Psoas muscle (tissue), 8 donors: ENCODE measurements around the gene SPDYE3. TPM values are rescaled to one million over a fixed set of nuclear protein-coding genes. Genes with fewer than 3 reads are reported as not detected.
A peak's percentile ranks its signal among the peaks of the same experiment; 100 is the strongest.
"Not testable (repeated sequence)": the region's sequence is repeated elsewhere in the genome, so short reads cannot be mapped to it uniquely, and the experiment has no call there.

Source experiments
- ATAC-seq, 4 donors: fragments of 200-7000 bp; cut with Tn5 transposase; one replicate each; pipeline ENCODE4 v1.9.1; 2020; ENCODE audit warnings: moderate library complexity in 3 of 4, mild to moderate bottlenecking in 2 of 4
- DNase-seq, 2 donors: peaks; one replicate each; pipeline ENCODE4 v3.0.0-alpha.2; 2020
- H3K27ac ChIP-seq: fragments of 200-600 bp; one replicate; pipeline ENCODE4 v1.8.0; 2022
- H3K27me3 ChIP-seq, 3 donors: fragments of 200-600 bp in 1 of 3; one replicate each; pipeline versions ENCODE4 v1.6.1 to v1.8.0; 2013 to 2022; ENCODE audit warnings: low read length in 2 of 3, mild to moderate bottlenecking in 2 of 3, moderate library complexity in 1 of 3; ENCODE audit not compliant: insufficient read depth in 3 of 3
- H3K36me3 ChIP-seq, 2 donors: fragments of 200-600 bp in 1 of 2; one replicate each; pipeline versions ENCODE4 v1.6.1 to v1.8.0; 2013 to 2022; ENCODE audit warnings: low read depth in 1 of 2, mild to moderate bottlenecking in 1 of 2, moderate library complexity in 1 of 2; ENCODE audit not compliant: insufficient read depth in 1 of 2
- H3K4me1 ChIP-seq: fragments of 200-600 bp; one replicate; pipeline ENCODE4 v1.8.0; 2022
- H3K4me3 ChIP-seq: fragments of 200-600 bp; one replicate; pipeline ENCODE4 v1.8.0; 2022; ENCODE audit warnings: mild to moderate bottlenecking
- H3K9me3 ChIP-seq: fragments of 200-600 bp; one replicate; pipeline ENCODE4 v1.8.0; 2022
- CTCF ChIP-seq: fragments of 200-600 bp; IDR thresholded peaks from one replicate; pipeline ENCODE4 v1.8.0; 2022; ENCODE audit warnings: antibody characterized with exemption
- WGBS, 3 donors: extraction: QIAGEN DNeasy Blood & Tissue Kit; methylation state at CpG; one replicate each; pipeline versions ENCODE4 v1.1.6 to v1.1.7; 2013; 5-methylcytosine and 5-hydroxymethylcytosine counted together
- intact Hi-C, 2 donors: fragments of 100-400 bp; cut with DNase I; formaldehyde crosslinking; loops; one replicate each; pipeline versions ENCODE4 v1.11.0 to v1.14.2; 2022
- long read RNA-seq, 2 donors: library from polyadenylated mRNA; unstranded; transcript quantifications; one replicate each; pipeline ENCODE4 v2.0.0, GENCODE V29; 2021
- polyA plus RNA-seq, 3 donors: library from polyadenylated mRNA; stranded (reverse); fragments of 200-250 nt; gene quantifications; one replicate each; pipeline ENCODE4 v1.2.3, GENCODE V29; 2013
- total RNA-seq, 4 donors: library from RNA; stranded (reverse); fragmentation: NEBNext Ultra II Directional in 2 of 4; extraction: Animal tissue kit (Norgen Biotek cat#: 25700) in 2 of 4; gene quantifications; one replicate each; pipeline versions ENCODE4 v1.2.1 to v1.2.4, GENCODE V29; 2021 to 2023
- donor health status: healthy with polysubstance abuse.
- donor health status: DM: no; HTN: no; CAD: no; lungs with moderate emphysema.
- donor health status: Bipolar disorder and iron deficiency.
- donor health status: healthy.
- donor health status: DM: yes; HTN: yes; CAD: no.
- donor health status: DM: no; HTN: no; CAD: no.
- donor health status: DM: no; HTN: no; CAD: no.
- donor health status: DM: yes; HTN: yes; CAD: no.

Gene SPDYE3, protein sequence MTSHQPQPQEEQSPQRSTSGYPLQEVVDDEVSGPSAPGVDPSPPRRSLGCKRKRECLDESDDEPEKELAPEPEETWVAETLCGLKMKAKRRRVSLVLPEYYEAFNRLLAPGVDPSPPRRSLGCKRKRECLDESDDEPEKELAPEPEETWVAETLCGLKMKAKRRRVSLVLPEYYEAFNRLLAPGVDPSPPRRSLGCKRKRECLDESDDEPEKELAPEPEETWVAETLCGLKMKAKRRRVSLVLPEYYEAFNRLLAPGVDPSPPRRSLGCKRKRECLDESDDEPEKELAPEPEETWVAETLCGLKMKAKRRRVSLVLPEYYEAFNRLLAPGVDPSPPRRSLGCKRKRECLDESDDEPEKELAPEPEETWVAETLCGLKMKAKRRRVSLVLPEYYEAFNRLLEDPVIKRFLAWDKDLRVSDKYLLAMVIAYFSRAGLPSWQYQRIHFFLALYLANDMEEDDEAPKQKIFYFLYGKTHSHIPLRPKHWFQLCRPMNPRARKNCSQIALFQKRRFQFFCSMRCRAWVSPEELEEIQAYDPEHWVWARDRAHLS
- not detected for total RNA-seq
- polyA plus RNA-seq, result under 1 TPM in 2 of 3 donors, not detected in 1; 0.09 to 0.19 TPM
- long read RNA-seq, donor 1, result 0 reads
- long read RNA-seq, donor 2, partial matches to known transcripts, result 0 of 2 reads
- long read RNA-seq, donor 2, other reads (novel, unspliced or antisense), result 2 of 2 reads

- ATAC-seq, H3K4me3 ChIP-seq, intact Hi-C loops, H3K9me3 ChIP-seq, DNase-seq, H3K36me3 ChIP-seq, H3K27me3 ChIP-seq, H3K27ac ChIP-seq, H3K4me1 ChIP-seq: not testable (repeated sequence)
- WGBS, 3 donors, result 92 to 95% (median 92%) methylated on average over 6 of the region's 8 CpGs
Observed at GRCh38 chr7:100307402-100307801, at the start of gene SPDYE3. Gene SPDYE3 (plus strand): TSS chr7:100307702. CDS start chr7:100307886, 184 bp downstream.

DNA sequence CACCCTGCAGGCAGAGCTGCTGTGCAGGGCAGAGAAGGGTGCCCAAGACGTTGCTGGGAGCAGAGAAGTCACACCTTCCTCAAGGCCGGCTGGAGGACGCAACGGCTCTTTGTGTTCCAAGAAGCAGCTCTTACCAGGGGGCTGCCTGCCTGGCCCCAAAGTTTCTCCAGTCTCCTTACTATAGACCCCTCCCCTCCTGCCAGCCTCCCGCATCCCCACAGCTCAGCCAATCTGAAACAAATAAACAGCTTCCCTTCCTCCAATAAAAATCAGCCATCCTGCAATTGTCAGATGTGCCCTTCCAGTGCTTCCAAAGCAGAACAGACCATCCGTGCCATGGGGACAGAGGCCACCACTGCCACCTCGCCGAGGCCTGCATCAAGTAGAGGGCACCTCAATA is 47.5 kb upstream of the SPDYE3 start:
- intact Hi-C loops, H3K9me3 ChIP-seq, H3K27ac ChIP-seq, H3K4me1 ChIP-seq, H3K27me3 ChIP-seq, H3K4me3 ChIP-seq, DNase-seq: not testable (repeated sequence)
- WGBS, 3 donors, result 54 to 78% (median 70%) methylated on average over 8 of the region's 8 CpGs
- H3K36me3 ChIP-seq, result peaks cover 3 to 13% of the 10 kb centered on the region in 2 donors
- ATAC-seq, result peak in 1 of 4 donors; percentile 16

GRCh38 chr7:100262896-100263295 is 44.6 kb upstream of the SPDYE3 start:
- H3K4me3 ChIP-seq, DNase-seq, H3K27ac ChIP-seq, intact Hi-C loops, ATAC-seq, H3K9me3 ChIP-seq, H3K27me3 ChIP-seq: not testable (repeated sequence)
- Histone ChIP-seq H3K36me3 (peaks cover 3 to 19% of the 10 kb centered on the region in 2 donors), H3K4me1 (peaks cover 28% of the 10 kb centered on the region)
- WGBS, 3 donors, result 91 to 97% (median 94%) methylated on average over 4 of the region's 4 CpGs

DNA sequence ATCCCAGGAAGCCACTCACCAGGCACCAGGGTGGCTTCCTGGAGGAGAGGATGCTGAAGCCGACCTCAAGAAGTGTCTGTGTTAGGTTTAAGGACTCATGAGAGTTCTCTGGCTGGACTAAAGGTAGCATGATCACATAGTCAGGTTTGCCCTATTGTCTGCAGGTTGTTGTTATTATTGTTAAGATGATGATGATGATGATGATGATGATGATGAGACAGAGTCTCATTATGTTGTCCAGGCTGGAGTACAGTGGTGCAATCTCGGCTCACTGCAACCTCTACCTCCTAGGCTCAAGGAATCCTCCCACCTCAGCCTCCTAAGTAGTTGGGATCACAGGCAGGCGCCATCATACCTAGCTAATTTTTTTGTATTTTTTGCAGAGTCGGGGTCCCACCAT is 43.3 kb upstream of the SPDYE3 start:
- H3K4me1 ChIP-seq, result peaks cover 31% of the 10 kb centered on the region
- peak overlapping the region; percentile 10 for H3K27ac ChIP-seq
- peaks cover 3 to 20% of the 10 kb centered on the region in 2 donors for H3K36me3 ChIP-seq
- H3K9me3 ChIP-seq, ATAC-seq, intact Hi-C loops, H3K4me3 ChIP-seq, DNase-seq, H3K27me3 ChIP-seq: not testable (repeated sequence)
- 93 to 100% (median 94%) methylated on average over 4 of the region's 4 CpGs for WGBS, 3 donors

GRCh38 chr7:100264669-100265165 is 42.8 kb upstream of the SPDYE3 start:
- Histone ChIP-seq H3K36me3 (peaks cover 3 to 20% of the 10 kb centered on the region in 2 donors), H3K27ac (peak overlapping the region; percentile 63), H3K4me1 (peaks cover 35% of the 10 kb centered on the region)
- H3K9me3 ChIP-seq, H3K4me3 ChIP-seq, ATAC-seq, H3K27me3 ChIP-seq, DNase-seq, intact Hi-C loops: not testable (repeated sequence)
- 70 to 81% (median 77%) methylated on average over 7 of the region's 7 CpGs for WGBS, 3 donors

DNA sequence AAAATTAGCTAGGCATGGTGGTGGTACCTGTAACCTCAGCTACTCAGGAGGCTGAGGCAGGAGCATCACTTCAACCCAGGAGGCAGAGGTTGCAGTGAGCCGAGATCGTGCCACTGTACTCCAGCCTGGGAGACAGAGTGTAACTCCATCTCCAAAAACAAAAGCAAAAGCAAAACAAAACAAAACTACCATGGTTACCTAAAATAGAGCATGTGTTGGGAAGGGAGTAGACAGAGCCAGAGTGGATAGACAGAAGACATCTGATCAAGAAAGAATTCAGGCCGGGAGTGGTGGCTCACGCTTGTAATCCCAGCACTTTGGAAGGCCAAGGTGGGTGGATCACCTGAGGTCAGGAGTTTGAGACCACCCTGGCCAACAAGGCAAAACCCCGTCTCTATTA is 41.7 kb upstream of the SPDYE3 start:
- ATAC-seq, result peak in 2 of 4 donors; percentile 10 to 21
- peaks cover 35% of the 10 kb centered on the region for H3K4me1 ChIP-seq
- H3K27ac ChIP-seq, result peak overlapping the region; percentile 63
- H3K9me3 ChIP-seq, H3K27me3 ChIP-seq, DNase-seq: not testable (repeated sequence)
- H3K36me3 ChIP-seq, result peaks cover 3 to 20% of the 10 kb centered on the region in 2 donors
- H3K4me3 ChIP-seq, result peak overlapping the region; percentile 36
- intact Hi-C loops, result loop anchor here in 1 of 2 donors (1.0 kb wide), 1 partner anchor 17 kb away; no protein-coding TSS in a partner anchor
- 32 to 41% (median 35%) methylated on average over 5 of the region's 5 CpGs for WGBS, 3 donors

DNA sequence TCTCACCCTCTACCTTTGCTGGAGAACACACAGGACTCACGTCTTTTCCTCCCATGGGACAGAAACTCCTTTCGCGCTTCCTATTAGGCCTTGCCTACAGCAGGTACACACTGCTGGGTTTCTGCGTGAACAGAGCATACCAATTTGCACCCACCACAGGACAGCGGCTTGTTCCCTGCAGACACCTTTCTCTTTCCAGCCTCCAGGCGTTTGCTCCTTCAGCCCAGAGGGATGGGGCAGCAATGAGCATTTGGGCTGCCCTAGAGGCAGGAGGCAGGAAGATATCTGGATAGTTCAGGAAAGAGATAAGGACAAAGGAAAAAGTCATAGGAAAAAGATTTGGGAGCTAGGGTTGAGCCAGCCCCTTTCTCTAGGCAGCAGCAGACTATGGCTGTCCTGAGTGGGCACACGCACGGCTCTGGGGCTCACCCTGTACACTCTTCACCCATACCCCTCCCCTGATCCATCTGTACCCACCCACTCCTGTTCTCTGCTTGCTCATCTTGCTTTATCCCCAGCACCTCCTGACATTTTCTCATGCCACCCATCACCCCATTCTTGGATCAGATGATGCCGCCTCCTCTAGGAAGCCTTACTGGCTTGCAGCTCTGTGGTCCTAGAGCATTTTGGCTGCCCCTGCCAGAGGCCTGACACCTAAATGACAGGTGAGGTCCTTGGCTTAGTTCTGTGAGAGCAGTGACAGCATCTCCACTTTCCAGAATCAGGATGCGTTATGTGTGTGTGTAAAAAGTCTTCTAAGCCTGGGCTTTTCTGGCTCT is 40.7 kb upstream of the SPDYE3 start:
- Histone ChIP-seq H3K27me3 (no peaks in the 10 kb centered on the region), H3K9me3 (no peaks in the 10 kb centered on the region), H3K36me3 (peaks cover 3 to 19% of the 10 kb centered on the region in 2 donors), H3K27ac (peak overlapping the region; percentile 91), H3K4me3 (peak overlapping the region; percentile 36), H3K4me1 (peaks cover 34% of the 10 kb centered on the region)
- TF ChIP-seq CTCF, result no peak
- DNase-seq (no peak), ATAC-seq (no peak)
- intact Hi-C loops, result loop anchor here in 1 of 2 donors (1.0 kb wide), 1 partner anchor 17 kb away; no protein-coding TSS in a partner anchor
- 74 to 84% (median 78%) methylated on average over 10 of the region's 10 CpGs for WGBS, 3 donors
